Activated naive CD4-positive, alpha-beta T cell treated with anti-CD3 and anti-CD28 coated beads, Interleukin-2, amount 10 ng/mL, durations not matched to agents 5 hours and 36 hours (primary cell): ENCODE measurements around the gene TP73. TPM values are rescaled to one million over a fixed set of nuclear protein-coding genes. Genes with fewer than 3 reads are reported as not detected.

Experiments
- total RNA-seq, 2 experiments: library from RNA; stranded (reverse); gene quantifications; one replicate each; pipeline ENCODE4 v1.2.3, GENCODE V29; 2021

Gene TP73
- 1 to 10 TPM; 2.9 to 3.2 TPM for total RNA-seq

GRCh38 chr1:3651930-3652547, at the start of gene TP73:
Gene TP73 (plus strand): TSS chr1:3652516. CDS start chr1:3682366, 29,850 bp downstream.

GRCh38 chr1:3611170-3612019, 40.9 kb upstream of the TP73 start, which contains the start of gene MEGF6:
Gene MEGF6 (minus strand): TSS chr1:3611508. CDS start chr1:3611268, 240 bp downstream.

GRCh38 chr1:3624200-3625136, 27.8 kb upstream of the TP73 start, which contains the start of gene TPRG1L:
Gene TPRG1L (plus strand): TSS chr1:3625015. CDS start chr1:3625073, 58 bp downstream.

GRCh38 chr1:3649342-3650247, 2.7 kb upstream of the TP73 start, which contains the start of gene WRAP73:
Gene WRAP73 (minus strand): TSS chr1:3650103. CDS start chr1:3649999, 104 bp downstream.

DNA sequence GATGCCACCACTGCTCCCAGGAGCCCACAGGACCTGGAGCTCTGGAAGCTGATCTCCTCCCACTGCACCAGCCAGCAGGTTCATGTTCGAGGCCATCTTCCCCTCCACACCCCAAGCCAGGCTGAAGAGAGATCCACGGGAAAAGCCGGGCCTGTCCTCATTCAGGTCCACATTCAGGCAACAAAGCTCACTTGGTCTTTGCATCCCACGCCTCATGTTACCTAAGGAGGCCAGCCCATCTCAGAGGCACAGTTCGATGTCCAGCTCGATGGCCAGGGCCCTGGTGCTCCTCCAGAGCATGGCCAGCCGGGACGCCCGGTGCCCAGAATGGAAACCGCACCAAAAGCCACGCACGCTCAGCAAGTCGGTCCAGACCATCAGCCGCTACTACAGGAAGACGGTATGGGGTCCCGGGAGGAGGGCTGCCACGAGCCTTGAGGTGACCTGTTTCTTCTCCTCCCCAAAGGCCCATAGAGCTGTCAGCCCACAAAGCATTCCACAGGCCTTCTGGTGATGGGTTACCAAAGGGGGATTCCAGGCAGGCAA, 100.2 kb downstream of the TP73 start, which contains the start of gene CCDC27:
Gene CCDC27 (plus strand): TSS at position 51 of the 546 bp plus-strand sequence. CDS start 32 bp downstream, at position 83.

GRCh38 chr1:3772715-3773571, 120.6 kb downstream of the TP73 start, which contains the start of gene SMIM1:
Gene SMIM1 (plus strand): TSS chr1:3772749. CDS start chr1:3775374, 2,625 bp downstream.

Other genes with a start within 250 kb of the TP73 start
- under 1 TPM in 1 of 2 experiments, not detected in 1; 0.08 TPM for gene ARHGEF16, start 197.9 kb upstream of the TP73 start, total RNA-seq
- gene MEGF6, start 41.0 kb upstream of the TP73 start, total RNA-seq = 10 to 100 TPM; 30.2 to 30.8 TPM
- 10 to 100 TPM; 14.3 to 16.1 TPM for gene TPRG1L, start 27.5 kb upstream of the TP73 start, total RNA-seq
- gene WRAP73, start 2.4 kb upstream of the TP73 start, total RNA-seq = 10 to 100 TPM; 34.2 to 34.8 TPM
- gene CCDC27, start 99.9 kb downstream of the TP73 start, total RNA-seq = not detected
- gene SMIM1, start 120.2 kb downstream of the TP73 start, total RNA-seq = under 1 TPM; 0.43 to 0.89 TPM
- 10 to 100 TPM; 38.7 to 39.2 TPM for gene LRRC47, start 144.0 kb downstream of the TP73 start, total RNA-seq
- gene CEP104, start 204.7 kb downstream of the TP73 start, total RNA-seq = 10 to 100 TPM; 46.8 to 51.0 TPM
- gene DFFB, start 205.0 kb downstream of the TP73 start, total RNA-seq = 10 to 100 TPM in 1 of 2 experiments, 1 to 10 TPM in 1; 9.1 to 10.7 TPM
- gene C1orf174, start 247.8 kb downstream of the TP73 start, total RNA-seq = 10 to 100 TPM; 23.7 to 25.3 TPM